Cerebellar cortex (tissue), 1 donor: Measurements from ENCODE around the gene RIMS4.
A peak's percentile ranks its signal among the peaks of the same experiment; 100 is the strongest.

ENCODE experiments used
- DNase-seq: peaks from one replicate; pipeline ENCODE4 v3.0.0-alpha.2; 2015; ENCODE audit warnings: low spot score

Gene RIMS4

GRCh38 chr20:44739942-44740341, 70.4 kb downstream of the RIMS4 start:
- no peak for DNase-seq

- DNase-seq = peak; percentile 98
Observed at GRCh38 chr20:44738813-44739477, 71.4 kb downstream of the RIMS4 start.

GRCh38 chr20:44737116-44737515, 73.2 kb downstream of the RIMS4 start:
- no peak for DNase-seq

GRCh38 chr20:44736170-44737021, 74.0 kb downstream of the RIMS4 start:
- DNase-seq = peak; percentile 83

GRCh38 chr20:44735816-44736169, 74.6 kb downstream of the RIMS4 start:
- DNase-seq = no peak

GRCh38 chr20:44734938-44735337, 75.4 kb downstream of the RIMS4 start:
- DNase-seq = no peak

GRCh38 chr20:44733341-44734069, 76.8 kb downstream of the RIMS4 start:
- peak; percentile 56 for DNase-seq

GRCh38 chr20:44732327-44732726, 78.0 kb downstream of the RIMS4 start:
- DNase-seq = no peak

- DNase-seq = no peak
Observed at GRCh38 chr20:44731657-44732056, 78.7 kb downstream of the RIMS4 start.

GRCh38 chr20:44730441-44730840, 79.9 kb downstream of the RIMS4 start:
- DNase-seq = no peak

GRCh38 chr20:44728801-44729443, 81.4 kb downstream of the RIMS4 start:
- DNase-seq = no peak

- no peak for DNase-seq
Observed at GRCh38 chr20:44727651-44728050, 82.7 kb downstream of the RIMS4 start.

- no peak for DNase-seq
Observed at GRCh38 chr20:44727039-44727438, 83.3 kb downstream of the RIMS4 start.

GRCh38 chr20:44725837-44726236, 84.5 kb downstream of the RIMS4 start:
- no peak for DNase-seq

- no peak for DNase-seq
Observed at GRCh38 chr20:44724423-44725091, 85.8 kb downstream of the RIMS4 start.

GRCh38 chr20:44723798-44724362, 86.5 kb downstream of the RIMS4 start:
- DNase-seq = no peak

- no peak for DNase-seq
Observed at GRCh38 chr20:44723391-44723790, 87.0 kb downstream of the RIMS4 start.

GRCh38 chr20:44722990-44723389, 87.4 kb downstream of the RIMS4 start:
- no peak for DNase-seq

- no peak for DNase-seq
Observed at GRCh38 chr20:44721785-44722054, 88.6 kb downstream of the RIMS4 start.

GRCh38 chr20:44720997-44721784, 89.2 kb downstream of the RIMS4 start:
- no peak for DNase-seq

GRCh38 chr20:44720621-44720996, 89.7 kb downstream of the RIMS4 start:
- DNase-seq = no peak
